NCI-H1694 treated with DMSO at 0.1 percent for 48 hours (cell line): ENCODE data around the gene DPYSL5.

Source experiments
- DNase-seq: peaks from one replicate; lab custom pipeline; 2025; lab: John Stamatoyannopoulos, UW

DPYSL5 gene

GRCh38 chr2:26933431-26934334, 85.8 kb downstream of the DPYSL5 start:
- no peak for DNase-seq

GRCh38 chr2:26934335-26934724, 86.4 kb downstream of the DPYSL5 start:
- DNase-seq: no peak

GRCh38 chr2:26934985-26935384, 87.1 kb downstream of the DPYSL5 start:
- DNase-seq: no peak

- no peak for DNase-seq
Observed at GRCh38 chr2:26936855-26937254, 88.9 kb downstream of the DPYSL5 start.

GRCh38 chr2:26938399-26939118, 90.6 kb downstream of the DPYSL5 start:
- no peak for DNase-seq

GRCh38 chr2:26940001-26940400, 92.1 kb downstream of the DPYSL5 start:
- DNase-seq: no peak

GRCh38 chr2:26941486-26941885, 93.6 kb downstream of the DPYSL5 start:
- DNase-seq: no peak

GRCh38 chr2:26942543-26943295, 94.8 kb downstream of the DPYSL5 start:
- DNase-seq: peak; percentile 57

- no peak for DNase-seq
Observed at GRCh38 chr2:26945991-26946750, 98.2 kb downstream of the DPYSL5 start.

- no peak for DNase-seq
Observed at GRCh38 chr2:26946841-26947784, 99.2 kb downstream of the DPYSL5 start.

GRCh38 chr2:26948800-26949199, 100.9 kb downstream of the DPYSL5 start:
- no peak for DNase-seq

- DNase-seq: no peak
Observed at GRCh38 chr2:26950246-26950645, 102.3 kb downstream of the DPYSL5 start.

- DNase-seq: no peak
Observed at GRCh38 chr2:26951236-26951635, 103.3 kb downstream of the DPYSL5 start.

- DNase-seq: no peak
Observed at GRCh38 chr2:26952374-26952773, 104.4 kb downstream of the DPYSL5 start.

GRCh38 chr2:26954135-26954534, 106.2 kb downstream of the DPYSL5 start:
- DNase-seq: no peak

GRCh38 chr2:26957041-26957440, 109.1 kb downstream of the DPYSL5 start:
- no peak for DNase-seq

GRCh38 chr2:26957534-26957933, 109.6 kb downstream of the DPYSL5 start:
- no peak for DNase-seq

GRCh38 chr2:26959331-26959730, 111.4 kb downstream of the DPYSL5 start:
- no peak for DNase-seq

- DNase-seq: no peak
Observed at GRCh38 chr2:26964446-26965130, 116.7 kb downstream of the DPYSL5 start.

- no peak for DNase-seq
Observed at GRCh38 chr2:26968001-26968400, 120.1 kb downstream of the DPYSL5 start.
